Glomerular visceral epithelial cell (primary cell): Measurements from ENCODE around the gene GALNT13.

Source experiments
- DNase-seq: peaks from one replicate; pipeline ENCODE4 v3.0.0-alpha.2; 2016; ENCODE audit errors: extremely low spot score

Gene GALNT13

GRCh38 chr2:154306266-154306970, 434.7 kb downstream of the GALNT13 start:
- no peak for DNase-seq

GRCh38 chr2:154307007-154307406, 435.3 kb downstream of the GALNT13 start:
- no peak for DNase-seq

- DNase-seq: no peak
Measured at GRCh38 chr2:154324601-154325000, 452.9 kb downstream of the GALNT13 start.

GRCh38 chr2:154329510-154329909, 457.8 kb downstream of the GALNT13 start:
- no peak for DNase-seq

- no peak for DNase-seq
Measured at GRCh38 chr2:154331784-154332183, 460.1 kb downstream of the GALNT13 start.

GRCh38 chr2:154336201-154336600, 464.5 kb downstream of the GALNT13 start:
- DNase-seq: no peak

GRCh38 chr2:154338352-154338967, 466.7 kb downstream of the GALNT13 start:
- DNase-seq: no peak

- no peak for DNase-seq
Measured at GRCh38 chr2:154343282-154343681, 471.6 kb downstream of the GALNT13 start.

GRCh38 chr2:154350911-154351310, 479.2 kb downstream of the GALNT13 start:
- no peak for DNase-seq

- no peak for DNase-seq
Measured at GRCh38 chr2:154361276-154361675, 489.6 kb downstream of the GALNT13 start.

- no peak for DNase-seq
Measured at GRCh38 chr2:154368153-154368552, 496.4 kb downstream of the GALNT13 start.

GRCh38 chr2:154370873-154371272, 499.2 kb downstream of the GALNT13 start:
- no peak for DNase-seq

GRCh38 chr2:154374416-154374815, 502.7 kb downstream of the GALNT13 start:
- no peak for DNase-seq

GRCh38 chr2:154375579-154375931, 503.8 kb downstream of the GALNT13 start:
- DNase-seq: peak; percentile 39

GRCh38 chr2:154381931-154382794, 510.4 kb downstream of the GALNT13 start:
- no peak for DNase-seq

GRCh38 chr2:154386186-154386585, 514.5 kb downstream of the GALNT13 start:
- no peak for DNase-seq

- DNase-seq: no peak
Measured at GRCh38 chr2:154391051-154391450, 519.3 kb downstream of the GALNT13 start.

GRCh38 chr2:154392256-154392655, 520.5 kb downstream of the GALNT13 start:
- DNase-seq: no peak

GRCh38 chr2:154394600-154394999, 522.9 kb downstream of the GALNT13 start:
- DNase-seq: no peak

- no peak for DNase-seq
Measured at GRCh38 chr2:154400563-154401290, 529.0 kb downstream of the GALNT13 start.

- DNase-seq: peak; percentile 25
Measured at GRCh38 chr2:154402213-154402612, 530.5 kb downstream of the GALNT13 start.

GRCh38 chr2:154403242-154403790, 531.6 kb downstream of the GALNT13 start:
- DNase-seq: no peak
